HG03460 (cell line): ENCODE results near the gene RASSF5.

Experiments used
- ATAC-seq: cut with Tn5 transposase; IDR thresholded peaks from one replicate; pipeline ENCODE4 v1.9.1; 2021; ENCODE audit not compliant: unreplicated experiment

Gene RASSF5

DNA sequence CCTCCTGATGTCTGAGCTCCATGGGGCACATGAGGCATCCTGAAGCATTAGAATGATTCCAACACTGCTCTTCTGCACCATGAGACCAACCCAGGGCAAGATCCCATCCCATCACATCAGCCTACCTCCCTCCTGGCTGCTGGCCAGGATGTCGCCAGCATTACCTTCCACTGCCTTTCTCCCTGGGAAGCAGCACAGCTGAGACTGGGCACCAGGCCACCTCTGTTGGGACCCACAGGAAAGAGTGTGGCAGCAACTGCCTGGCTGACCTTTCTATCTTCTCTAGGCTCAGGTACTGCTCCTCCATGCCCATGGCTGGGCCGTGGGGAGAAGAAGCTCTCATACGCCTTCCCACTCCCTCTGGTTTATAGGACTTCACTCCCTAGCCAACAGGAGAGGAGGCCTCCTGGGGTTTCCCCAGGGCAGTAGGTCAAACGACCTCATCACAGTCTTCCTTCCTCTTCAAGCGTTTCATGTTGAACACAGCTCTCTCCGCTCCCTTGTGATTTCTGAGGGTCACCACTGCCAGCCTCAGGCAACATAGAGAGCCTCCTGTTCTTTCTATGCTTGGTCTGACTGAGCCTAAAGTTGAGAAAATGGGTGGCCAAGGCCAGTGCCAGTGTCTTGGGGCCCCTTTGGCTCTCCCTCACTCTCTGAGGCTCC, 11.1 kb upstream of the RASSF5 start:
- peak; percentile 71 for ATAC-seq

DNA sequence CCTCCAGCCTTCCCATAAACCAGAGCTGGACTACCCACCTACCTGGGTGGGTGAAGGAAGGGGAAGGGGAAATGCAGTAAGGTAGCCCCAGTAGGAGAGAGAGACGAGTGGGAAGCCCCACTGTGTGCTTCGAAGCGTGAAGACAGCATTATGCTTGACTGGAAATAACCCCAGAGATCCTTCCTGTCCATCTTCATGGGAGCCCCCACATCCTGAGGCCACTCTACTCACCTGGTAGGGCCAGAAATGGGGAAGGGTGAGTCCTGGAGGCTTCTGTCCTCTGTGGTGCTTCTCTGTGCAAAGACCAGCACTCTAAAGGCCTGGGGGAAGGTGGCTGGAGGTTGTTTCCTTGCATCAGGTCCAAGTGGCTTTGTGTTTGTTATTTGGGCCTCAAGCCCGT, 10.0 kb upstream of the RASSF5 start:
- no peak for ATAC-seq

DNA sequence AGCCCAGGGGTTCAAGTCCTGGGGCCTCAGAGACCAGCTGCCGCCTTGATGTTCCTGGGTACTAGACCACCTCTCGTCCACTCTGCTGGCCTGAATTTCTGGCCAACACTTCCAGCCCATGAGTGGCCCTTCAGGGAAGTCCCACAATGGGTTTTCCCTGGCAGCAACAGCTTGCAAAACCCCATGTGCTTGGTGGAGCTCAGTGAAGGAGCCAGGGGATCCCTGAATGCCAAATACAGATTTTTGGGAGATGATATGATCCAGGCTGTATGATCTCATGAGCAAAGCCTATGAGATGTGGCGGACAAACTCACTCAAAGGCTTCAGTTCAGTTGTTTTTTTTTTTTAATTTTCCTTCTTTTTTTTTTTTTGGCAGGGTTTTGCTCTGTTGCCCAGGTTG, 9.6 kb upstream of the RASSF5 start:
- ATAC-seq: no peak

DNA sequence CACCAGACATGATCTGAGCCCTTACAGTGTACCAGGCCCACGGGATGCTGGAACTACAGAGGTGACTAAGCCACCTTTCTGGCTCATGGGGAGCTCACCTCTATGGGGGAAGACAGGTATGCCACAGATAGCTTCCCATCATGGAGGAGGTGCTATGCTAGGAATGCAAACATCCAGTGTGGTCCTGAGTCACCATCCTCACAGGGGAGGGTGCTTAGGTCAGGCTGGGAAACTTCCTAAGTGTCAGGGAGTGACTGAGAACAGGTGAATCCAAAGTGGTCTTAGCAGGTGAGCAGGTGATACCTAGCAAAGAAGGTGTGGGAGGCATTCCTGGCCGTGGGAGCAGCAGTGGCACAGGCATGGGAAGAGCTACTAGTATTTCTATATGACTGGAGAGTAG, 8.6 kb upstream of the RASSF5 start:
- ATAC-seq: no peak

- no peak for ATAC-seq
Measured at GRCh38 chr1:206500046-206500445, 7.3 kb upstream of the RASSF5 start.

GRCh38 chr1:206501881-206502280, 5.5 kb upstream of the RASSF5 start:
- ATAC-seq: no peak

DNA sequence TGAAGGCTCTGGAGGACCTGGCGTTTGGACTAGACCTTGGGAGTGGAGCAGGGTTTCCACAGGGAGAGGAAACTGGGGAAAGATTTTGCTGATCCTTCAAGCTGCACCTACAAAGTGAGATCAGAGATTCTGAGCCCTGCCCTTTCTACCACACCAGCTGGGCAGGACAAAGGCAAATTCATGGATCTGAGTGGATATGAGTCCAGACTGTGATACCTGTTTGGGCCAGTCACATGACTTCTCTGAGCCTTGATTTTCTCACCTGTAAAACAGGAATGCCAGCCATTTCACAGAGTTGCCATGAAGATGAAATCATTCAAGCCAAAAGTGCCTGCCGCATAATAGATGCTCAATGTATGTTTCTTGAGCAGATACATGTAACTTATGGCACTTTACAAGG, 4.9 kb upstream of the RASSF5 start:
- ATAC-seq: no peak

DNA sequence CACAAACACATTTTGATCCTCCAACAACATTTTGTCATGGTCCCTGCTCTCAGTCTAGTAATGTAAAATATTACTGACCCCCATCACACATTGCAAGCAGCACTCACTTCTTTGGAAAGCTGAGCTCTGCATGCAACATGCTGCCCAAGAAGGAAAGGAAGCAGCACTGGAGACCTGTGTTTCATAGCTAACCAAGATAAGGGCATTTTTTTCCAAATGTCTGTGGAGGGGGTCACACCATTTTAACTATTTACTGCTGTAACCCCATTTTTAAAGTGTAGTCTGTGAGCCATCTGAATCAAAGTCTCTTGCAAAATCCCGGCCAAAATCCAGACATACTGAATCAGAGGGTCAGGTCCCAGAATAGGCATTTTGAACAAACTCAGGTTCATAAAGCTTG, 4.5 kb upstream of the RASSF5 start:
- no peak for ATAC-seq

DNA sequence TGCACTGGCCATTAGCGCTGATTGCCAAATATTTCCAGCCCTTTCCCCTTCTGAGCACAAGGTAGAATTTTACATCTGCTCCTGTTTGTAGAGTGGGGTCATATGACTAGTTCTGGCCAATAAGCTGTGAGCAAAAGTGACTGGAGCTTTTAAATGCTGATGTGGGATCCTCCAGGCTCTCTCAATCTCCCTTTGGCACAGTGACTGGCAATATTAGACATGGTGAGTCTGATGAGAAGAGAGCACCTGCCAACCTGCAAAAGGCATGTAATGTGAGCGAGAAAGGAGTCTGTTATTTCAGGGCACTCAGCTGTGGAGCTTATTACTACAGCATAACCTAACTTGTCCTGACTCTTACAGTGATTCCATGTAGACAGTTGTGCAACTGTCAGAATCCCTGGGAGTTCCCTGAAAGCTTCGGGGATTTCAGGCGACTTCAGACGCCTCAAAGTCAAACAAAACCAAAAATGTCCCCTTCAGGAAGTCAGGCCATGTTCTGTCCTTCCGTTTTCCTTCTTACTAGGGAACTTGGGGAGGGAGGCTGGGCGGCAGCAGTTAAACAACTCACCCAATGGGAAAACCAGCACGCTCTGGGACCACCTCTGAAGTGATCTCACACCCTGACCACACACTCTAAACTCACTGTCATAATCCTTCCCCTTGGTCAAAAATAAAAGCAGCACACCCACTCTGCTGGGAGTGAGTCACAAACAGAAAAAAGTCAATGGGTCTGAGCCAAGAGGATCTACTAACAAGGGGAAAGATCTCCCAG, 3.6 kb upstream of the RASSF5 start:
- ATAC-seq: peak; percentile 60

DNA sequence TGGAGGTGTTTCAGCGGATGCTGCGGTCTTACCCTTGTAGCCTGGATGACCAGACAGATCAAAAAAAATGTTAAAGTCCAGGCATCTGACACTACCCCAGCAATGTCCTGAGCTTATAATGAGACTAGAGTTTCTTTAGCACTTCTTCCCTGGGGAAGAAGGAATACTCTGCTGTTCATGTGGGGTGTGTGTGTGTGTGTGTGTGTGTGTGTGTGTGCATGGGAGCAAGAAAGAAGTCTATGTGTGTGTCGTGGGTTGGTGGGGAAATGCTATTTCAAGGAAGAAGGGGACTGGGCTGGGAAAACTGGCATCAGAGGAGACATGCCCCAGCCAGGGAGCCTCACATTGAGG, 3.0 kb upstream of the RASSF5 start:
- no peak for ATAC-seq

DNA sequence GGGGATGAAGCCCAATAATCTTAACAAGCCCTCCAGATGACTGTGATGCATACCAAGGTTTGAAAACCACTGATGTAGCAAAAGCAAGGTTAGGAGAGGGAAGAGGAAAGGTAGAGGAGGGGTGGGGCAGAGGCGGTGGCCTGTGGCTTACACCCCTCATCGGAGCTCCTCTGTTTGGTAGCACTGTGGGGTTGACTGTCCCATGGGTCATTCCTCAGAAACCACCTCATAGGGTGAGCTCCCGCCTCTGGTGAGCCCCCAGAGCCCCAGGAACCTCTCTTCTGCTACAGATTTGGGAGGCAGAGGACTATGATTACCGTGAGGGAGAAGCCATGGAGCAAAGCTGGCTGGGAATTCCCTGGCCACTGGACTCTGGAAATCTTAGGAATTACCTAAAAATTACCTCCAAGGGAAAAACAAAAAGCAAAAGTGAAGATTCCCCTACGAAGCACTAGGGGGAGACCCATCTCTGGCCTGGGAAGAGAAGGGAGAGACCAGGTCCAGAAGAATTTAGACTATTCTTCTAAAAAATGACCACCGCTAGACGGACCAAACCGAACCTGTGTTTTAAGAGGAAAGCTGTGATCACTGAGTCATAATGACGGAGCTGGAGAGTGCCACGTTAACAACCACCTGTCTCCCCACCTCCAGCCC, 1.5 kb upstream of the RASSF5 start:
- no peak for ATAC-seq

DNA sequence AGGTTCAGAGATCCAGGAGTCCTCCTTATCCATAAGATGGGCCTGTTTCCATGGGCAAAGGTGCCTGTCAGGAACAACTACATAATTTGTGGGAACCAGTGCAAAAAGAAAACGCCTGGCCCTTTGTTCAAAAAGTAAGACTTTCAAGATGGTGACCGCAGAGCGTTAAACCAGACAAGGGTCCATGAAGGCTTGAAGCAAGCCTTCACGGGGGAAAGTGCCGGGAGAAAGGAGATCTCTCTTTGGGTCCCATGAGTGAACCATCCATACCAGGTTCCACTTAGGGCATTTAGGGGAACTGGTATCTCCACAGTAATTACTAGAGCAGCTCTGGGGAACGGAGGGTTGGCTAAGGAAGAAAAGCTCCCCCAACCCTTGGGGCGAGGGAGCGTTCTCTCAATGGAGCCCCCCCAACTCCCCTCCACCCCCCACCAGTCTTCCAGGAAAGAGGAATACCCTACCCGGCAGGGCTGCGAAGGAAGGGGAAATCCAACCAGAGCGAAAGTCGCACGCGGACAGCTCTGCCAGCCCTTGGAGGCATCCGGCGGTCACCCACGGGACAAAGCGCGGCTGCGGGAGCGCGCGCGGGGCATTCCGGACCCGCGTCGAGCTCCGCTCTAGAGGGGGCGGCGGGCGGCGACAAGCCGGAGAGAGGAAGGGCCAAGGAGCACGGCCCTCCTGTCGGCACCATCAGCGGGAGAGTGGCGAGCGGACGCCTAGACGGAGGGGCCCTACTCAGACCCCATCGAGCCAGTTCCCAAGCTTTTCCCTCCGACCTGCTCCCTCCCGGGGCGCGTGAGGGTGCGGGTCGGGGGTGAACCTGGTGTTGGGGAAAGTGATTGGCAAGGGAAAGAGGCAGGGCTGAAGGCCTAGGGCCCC, 687 bp upstream of the RASSF5 start:
- no peak for ATAC-seq

DNA sequence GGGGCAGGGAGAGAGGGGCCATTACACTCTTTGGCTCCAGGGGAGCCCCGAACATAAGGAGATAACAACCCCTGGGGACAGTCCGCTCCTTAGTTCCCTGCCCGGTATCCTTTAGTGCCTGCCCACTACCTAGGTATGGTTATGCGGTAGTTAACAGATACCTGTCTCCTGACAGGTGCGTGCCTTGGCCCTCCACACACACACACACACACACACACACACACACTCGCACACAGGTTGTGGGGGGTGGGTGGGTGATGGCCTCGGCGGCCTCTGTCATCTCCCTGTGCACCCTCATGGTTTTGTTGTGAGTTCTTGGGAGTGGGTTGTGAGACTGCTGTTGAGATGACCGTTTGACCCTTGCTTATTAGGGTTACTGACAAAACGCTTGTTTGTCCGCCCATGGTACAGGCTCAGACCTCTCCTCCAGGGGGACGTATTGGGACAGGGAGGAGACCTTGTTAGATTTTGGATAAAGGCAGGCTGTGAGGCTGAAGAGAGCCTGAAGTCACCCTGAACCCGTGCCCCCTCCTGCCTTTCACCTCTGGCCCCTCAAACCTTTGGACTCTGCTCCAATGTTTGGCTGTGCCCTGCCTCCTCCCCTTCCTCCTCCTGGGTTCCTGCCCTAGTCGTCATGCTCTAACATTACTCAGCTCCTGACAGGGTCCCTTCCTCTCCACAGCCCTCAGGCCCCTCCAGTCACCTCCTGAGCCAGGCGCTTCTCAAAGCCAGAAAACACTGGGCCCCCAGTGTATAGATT, 979 bp downstream of the RASSF5 start:
- ATAC-seq: no peak

- ATAC-seq: no peak
Measured at GRCh38 chr1:206508956-206509355, 1.6 kb downstream of the RASSF5 start.

- no peak for ATAC-seq
Measured at GRCh38 chr1:206509612-206510257, 2.4 kb downstream of the RASSF5 start.

DNA sequence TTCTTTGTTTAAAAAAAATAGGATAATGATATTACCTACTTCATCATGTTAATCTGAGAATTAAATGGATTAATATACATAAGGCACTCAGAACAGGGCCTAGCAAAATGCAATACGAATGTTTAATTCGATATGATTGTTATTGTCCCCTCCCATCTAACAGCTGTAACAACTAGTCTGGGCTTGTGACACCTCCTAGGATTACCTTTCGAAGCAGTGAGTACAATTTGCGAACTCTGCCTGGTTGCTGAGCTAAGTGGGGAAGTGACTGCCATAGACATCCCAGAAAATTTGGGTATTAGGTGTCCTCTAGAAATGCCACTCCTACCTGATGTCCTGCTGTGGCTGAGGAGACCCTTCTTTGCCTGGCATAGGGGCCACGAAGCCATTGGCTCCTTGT, 3.0 kb downstream of the RASSF5 start:
- no peak for ATAC-seq

GRCh38 chr1:206511362-206512057, 4.2 kb downstream of the RASSF5 start:
- ATAC-seq: no peak

DNA sequence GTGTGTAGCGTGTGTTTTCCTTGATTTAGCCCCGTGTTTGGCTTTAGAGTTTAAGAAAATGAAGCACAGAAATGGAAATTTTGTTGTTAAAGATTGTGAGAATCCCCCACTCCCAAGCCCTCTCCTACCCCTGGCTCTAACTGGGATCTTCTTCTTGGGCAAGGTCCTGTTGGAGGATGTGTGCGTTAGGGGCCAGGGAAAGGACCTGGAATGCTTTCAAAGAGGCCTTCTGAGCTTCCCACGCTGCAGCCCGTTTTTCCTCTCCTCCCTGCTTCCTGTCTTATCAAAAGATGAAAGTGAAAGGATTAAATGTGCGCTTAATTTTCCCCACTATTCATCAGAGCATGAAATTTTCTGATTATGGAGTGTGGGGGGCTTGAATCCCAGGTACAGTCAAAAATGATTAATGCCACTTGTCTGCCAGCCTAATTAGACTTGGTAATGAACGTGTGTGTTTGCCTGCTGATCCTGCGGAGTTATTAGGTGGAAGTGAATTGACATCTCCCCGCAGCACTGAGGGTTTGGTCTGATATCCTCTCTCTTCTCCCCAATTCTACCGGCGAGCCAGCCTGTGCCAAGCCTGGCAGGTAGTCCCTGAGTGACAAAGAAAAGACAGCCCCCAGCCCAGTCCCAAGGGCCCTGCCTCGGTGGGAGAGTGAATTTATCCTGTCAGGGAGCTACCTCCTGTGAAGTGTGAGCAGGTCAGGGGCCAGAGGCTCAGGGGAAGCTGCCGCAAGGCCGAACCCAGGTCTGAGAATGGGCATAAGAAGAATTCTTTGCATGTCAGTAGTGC, 4.9 kb downstream of the RASSF5 start:
- ATAC-seq: no peak

DNA sequence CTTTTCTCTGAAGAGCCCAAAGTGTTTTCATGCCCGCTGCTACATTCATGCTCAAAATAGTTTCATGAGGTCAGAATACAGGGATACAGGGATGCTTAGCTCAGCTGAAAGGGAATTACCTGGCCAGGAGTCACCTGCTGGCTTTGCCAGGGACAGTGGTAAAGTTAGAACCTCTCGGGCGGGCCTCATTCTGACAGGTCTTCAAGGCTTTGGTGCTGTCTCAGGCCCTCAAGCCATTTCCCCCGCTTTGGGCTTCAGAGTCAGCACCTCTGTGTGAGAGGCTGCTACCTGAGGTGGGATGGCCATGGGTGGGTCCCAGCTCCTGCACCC, 5.5 kb downstream of the RASSF5 start:
- no peak for ATAC-seq
